ENCODE measurements around the gene SGSM1.

- TF ChIP-seq CTCF (conservative IDR thresholded peaks at IDR 0.05; ENCODE audit: low read depth, low read length), result no peak
- TF ChIP-seq RAD21 (IDR thresholded peaks at IDR 0.05; ENCODE audit: low read length), result no peak
- no peak for TF ChIP-seq SMC3 (IDR thresholded peaks at IDR 0.05; ENCODE audit: low read depth, low read length)
- no peak for TF ChIP-seq POLR2A (IDR thresholded peaks at IDR 0.05; ENCODE audit: low read depth, low read length)
- no peak for TF ChIP-seq MXI1 (IDR thresholded peaks at IDR 0.05; ENCODE audit: borderline replicate concordance, low read depth, low read length)
- TF ChIP-seq FOS (IDR thresholded peaks at IDR 0.05; ENCODE audit: low read depth, low read length), result no peak
- TF ChIP-seq ELK1 (IDR thresholded peaks at IDR 0.05; ENCODE audit: borderline replicate concordance, low read depth, low read length), result no peak
Observed at GRCh38 chr22:24947881-24948280, 141.9 kb downstream of the SGSM1 start.

Data from IMR-90 (cell line).